HL-60 (cell line): ENCODE measurements around the gene FERMT2.

Source experiments
- SPI1 ChIP-seq: IDR thresholded peaks from 2 replicates; pipeline ENCODE4 v1.6.1; 2012; ENCODE audit warnings: low read depth, mild to moderate bottlenecking, borderline replicate concordance
- TF ChIP-seq, protein P1 (sequence below): IDR thresholded peaks from one replicate; pipeline ENCODE4 v1.5.1; 2011; ENCODE audit warnings: low read length, control low read depth, inconsistent platforms; ENCODE audit not compliant: insufficient read depth

DNA sequence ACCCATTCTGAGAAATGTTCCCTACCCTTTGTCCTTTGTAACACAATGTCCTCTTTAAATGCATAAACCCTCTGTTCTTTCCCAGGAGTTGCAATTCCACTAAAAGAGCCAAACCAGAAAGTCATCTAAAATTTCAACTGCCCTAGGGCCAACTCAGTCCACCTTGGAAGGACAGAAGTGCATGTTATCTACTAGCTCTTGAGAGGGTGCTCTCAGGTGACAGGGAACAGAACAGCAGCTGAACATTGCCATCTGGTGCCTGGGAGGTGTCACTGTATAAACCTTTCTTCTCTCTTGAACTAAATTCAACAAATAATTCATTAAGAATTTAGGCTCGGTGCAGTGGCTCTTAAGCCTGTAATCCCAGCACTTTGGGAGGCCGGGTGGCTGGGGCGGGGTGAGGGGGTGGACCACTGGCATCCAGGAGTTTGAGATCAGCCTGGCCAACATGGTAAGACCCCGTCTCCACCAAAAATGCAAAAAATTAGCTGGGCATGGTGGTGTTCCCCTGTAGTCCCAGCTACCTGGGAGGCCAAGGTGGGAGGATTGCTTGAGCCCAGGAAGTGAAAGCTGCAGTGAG is 10.3 kb upstream of the FERMT2 start:
- TF ChIP-seq, protein P1, sequence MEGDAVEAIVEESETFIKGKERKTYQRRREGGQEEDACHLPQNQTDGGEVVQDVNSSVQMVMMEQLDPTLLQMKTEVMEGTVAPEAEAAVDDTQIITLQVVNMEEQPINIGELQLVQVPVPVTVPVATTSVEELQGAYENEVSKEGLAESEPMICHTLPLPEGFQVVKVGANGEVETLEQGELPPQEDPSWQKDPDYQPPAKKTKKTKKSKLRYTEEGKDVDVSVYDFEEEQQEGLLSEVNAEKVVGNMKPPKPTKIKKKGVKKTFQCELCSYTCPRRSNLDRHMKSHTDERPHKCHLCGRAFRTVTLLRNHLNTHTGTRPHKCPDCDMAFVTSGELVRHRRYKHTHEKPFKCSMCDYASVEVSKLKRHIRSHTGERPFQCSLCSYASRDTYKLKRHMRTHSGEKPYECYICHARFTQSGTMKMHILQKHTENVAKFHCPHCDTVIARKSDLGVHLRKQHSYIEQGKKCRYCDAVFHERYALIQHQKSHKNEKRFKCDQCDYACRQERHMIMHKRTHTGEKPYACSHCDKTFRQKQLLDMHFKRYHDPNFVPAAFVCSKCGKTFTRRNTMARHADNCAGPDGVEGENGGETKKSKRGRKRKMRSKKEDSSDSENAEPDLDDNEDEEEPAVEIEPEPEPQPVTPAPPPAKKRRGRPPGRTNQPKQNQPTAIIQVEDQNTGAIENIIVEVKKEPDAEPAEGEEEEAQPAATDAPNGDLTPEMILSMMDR = peak; percentile 36
- no peak for TF ChIP-seq SPI1
